Measurements from ENCODE around the gene BIVM.

BIVM gene

DNA sequence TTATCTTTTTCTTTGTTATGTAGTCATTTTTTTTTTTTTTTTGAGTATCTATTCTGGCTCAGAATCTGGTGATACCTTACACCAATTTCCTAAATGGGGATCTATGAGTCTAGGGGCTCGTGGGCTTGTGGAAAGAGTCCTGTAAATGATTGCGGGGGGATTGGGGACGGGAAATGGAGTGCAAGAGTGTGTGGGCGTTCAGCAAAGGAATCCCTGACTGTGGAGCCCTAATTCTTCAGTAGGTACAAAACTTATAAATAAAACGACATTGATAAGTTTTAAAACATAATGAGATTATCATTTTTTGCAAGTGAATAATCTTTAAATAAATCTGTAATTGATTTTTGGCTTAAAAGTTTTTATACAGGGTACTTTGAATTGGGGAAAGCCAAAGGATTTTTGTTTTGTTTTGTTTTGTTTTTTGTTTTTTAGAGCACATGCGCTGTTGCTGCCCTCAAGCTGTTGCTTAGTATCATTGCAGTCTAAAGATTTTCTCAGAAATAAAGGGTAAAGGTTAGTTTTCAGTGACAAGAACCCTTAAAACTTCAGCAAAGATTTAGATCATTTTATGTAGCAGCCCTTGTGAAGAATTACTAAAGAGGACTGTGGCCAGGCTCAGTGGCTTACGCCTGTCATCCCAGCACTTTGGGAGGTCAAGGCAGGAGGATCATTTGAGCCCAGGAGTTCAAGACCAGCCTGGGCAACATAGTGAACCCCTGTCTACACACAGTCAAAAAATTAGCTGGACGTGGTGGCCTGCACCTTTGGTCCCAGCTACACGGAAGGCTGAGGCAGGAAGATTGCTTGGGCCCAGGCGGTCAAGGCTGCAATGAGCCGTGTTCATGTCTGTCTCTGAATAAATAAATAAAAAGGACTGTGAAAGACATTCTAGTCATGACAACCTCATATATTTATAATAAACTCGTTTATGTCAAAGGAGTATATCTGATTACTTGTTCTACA, 48.6 kb downstream of the BIVM start:
- Mint-ChIP-seq H3K9me3 (no peaks in the 10 kb centered on the region), H3K4me3 (peak overlapping the region; percentile 96), H3K27me3 (ENCODE audit: low read depth, poor library complexity) (no peaks in the 10 kb centered on the region), H3K4me1 (peaks cover 20% of the 10 kb centered on the region), H3K27ac (peak overlapping the region; percentile 58), H3K36me3 (ENCODE audit: low read depth) (no peaks in the 10 kb centered on the region)
- DNase-seq, result no peak
- TF ChIP-seq, protein P1, sequence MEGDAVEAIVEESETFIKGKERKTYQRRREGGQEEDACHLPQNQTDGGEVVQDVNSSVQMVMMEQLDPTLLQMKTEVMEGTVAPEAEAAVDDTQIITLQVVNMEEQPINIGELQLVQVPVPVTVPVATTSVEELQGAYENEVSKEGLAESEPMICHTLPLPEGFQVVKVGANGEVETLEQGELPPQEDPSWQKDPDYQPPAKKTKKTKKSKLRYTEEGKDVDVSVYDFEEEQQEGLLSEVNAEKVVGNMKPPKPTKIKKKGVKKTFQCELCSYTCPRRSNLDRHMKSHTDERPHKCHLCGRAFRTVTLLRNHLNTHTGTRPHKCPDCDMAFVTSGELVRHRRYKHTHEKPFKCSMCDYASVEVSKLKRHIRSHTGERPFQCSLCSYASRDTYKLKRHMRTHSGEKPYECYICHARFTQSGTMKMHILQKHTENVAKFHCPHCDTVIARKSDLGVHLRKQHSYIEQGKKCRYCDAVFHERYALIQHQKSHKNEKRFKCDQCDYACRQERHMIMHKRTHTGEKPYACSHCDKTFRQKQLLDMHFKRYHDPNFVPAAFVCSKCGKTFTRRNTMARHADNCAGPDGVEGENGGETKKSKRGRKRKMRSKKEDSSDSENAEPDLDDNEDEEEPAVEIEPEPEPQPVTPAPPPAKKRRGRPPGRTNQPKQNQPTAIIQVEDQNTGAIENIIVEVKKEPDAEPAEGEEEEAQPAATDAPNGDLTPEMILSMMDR (IDR thresholded peaks at IDR 0.05), result peak; percentile 64

DNA sequence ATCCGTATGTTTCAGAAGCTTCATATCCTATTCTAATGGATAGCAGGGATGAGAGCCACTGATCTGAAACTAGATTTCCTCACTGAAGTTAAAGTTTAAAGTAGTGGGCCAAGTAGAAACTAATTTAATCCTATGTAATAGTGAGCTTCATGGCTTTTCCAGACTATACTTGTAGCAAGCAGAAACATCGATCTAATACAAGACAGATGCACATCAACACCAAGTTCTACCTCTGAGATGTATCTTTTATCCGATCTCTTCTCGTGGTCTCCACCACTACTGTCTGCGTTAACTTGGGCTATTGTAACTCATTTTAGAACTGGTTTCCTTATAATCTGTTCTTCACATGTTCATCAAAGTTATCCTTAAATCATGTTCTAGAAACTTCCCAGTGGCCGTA, 50.0 kb downstream of the BIVM start:
- Mint-ChIP-seq H3K27me3 (ENCODE audit: low read depth, poor library complexity) (no peaks in the 10 kb centered on the region), H3K27ac (peak overlapping the region; percentile 68), H3K4me3 (no peak overlapping the region), H3K4me1 (peaks cover 20% of the 10 kb centered on the region), H3K9me3 (no peaks in the 10 kb centered on the region), H3K36me3 (ENCODE audit: low read depth) (peaks cover 6% of the 10 kb centered on the region)
- TF ChIP-seq, protein P1 (IDR thresholded peaks at IDR 0.05), result no peak
- DNase-seq, result no peak

DNA sequence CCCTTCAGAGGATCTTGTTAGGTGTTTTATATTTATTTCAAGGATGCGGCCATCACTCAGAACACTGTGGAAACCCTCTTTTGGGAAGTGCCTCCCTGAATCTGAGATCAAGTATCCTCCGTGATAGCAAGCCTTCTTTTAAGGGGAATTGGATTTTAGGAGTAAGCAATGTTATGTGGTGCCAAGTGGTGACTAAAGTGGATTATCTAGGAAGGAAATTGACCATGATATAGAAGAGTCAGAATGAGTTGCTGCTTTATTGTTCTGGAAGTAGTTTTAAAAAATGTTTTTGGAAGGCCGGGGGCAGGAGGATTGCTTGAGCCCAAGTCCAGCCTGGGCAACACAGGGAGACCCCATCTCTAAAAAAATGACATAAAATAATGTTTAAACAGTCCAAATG, 53.6 kb downstream of the BIVM start:
- H3K4me1 Mint-ChIP-seq, result peaks cover 3% of the 10 kb centered on the region
- DNase-seq, result no peak
- H3K4me3 Mint-ChIP-seq, result no peak overlapping the region
- no peaks in the 10 kb centered on the region for H3K9me3 Mint-ChIP-seq
- no peak overlapping the region for H3K27ac Mint-ChIP-seq
- TF ChIP-seq, protein P1 (IDR thresholded peaks at IDR 0.05), result no peak
- H3K36me3 Mint-ChIP-seq (ENCODE audit: low read depth), result peaks cover 28% of the 10 kb centered on the region
- no peaks in the 10 kb centered on the region for H3K27me3 Mint-ChIP-seq (ENCODE audit: low read depth, poor library complexity)

DNA sequence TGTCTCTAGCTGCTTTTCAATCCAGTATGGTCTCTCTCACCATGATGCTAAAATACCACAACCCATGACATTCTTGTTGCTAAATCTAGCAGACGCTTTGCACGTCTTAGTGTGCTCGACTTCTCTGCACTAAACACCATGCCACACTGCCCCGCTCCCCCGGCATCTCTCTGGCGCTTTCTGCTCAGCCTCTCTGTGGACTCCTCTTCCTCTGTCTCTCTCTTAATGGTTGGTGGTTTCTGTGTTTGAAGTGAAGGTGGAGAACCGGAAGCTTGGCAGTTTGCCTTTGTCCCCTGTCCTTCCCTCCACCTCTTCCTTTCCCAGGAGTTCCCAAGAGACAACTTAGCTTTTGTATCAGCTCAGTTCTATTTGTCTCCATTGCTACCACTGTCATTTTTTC, 55.8 kb downstream of the BIVM start:
- Mint-ChIP-seq H3K9me3 (no peaks in the 10 kb centered on the region), H3K4me1 (no peaks in the 10 kb centered on the region), H3K36me3 (ENCODE audit: low read depth) (peaks cover 44% of the 10 kb centered on the region), H3K27ac (peak overlapping the region; percentile 12), H3K27me3 (ENCODE audit: low read depth, poor library complexity) (no peaks in the 10 kb centered on the region), H3K4me3 (no peak overlapping the region)
- TF ChIP-seq, protein P1 (IDR thresholded peaks at IDR 0.05), result no peak
- no peak for DNase-seq

DNA sequence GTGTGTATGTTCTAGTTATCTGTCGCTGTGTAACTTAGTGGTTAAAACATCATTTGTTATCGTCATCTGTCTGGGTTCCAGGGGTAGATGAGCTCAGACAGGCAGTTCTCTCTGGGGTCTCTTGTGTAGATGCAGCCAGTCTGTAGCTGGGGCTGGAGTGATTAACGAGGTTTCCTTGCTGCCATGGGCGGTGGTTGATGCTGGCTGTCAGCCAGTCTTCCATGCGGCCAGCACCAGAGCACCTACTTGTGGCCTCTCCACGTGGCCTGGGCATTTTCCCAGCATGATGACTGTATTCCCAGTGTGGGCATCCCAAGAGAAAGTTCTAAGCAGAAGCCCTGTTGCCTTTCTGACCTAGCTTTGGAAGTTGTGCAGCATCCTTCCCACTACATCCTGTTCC, 57.6 kb downstream of the BIVM start:
- Mint-ChIP-seq H3K9me3 (no peaks in the 10 kb centered on the region), H3K4me3 (no peak overlapping the region), H3K36me3 (ENCODE audit: low read depth) (peaks cover 55% of the 10 kb centered on the region), H3K4me1 (no peaks in the 10 kb centered on the region), H3K27me3 (ENCODE audit: low read depth, poor library complexity) (no peaks in the 10 kb centered on the region), H3K27ac (no peak overlapping the region)
- TF ChIP-seq, protein P1 (IDR thresholded peaks at IDR 0.05), result no peak
- no peak for DNase-seq
